OCI-LY1 (cell line): ENCODE results near the gene CYTL1.

Source experiments
- CTCF ChIP-seq: fragments of 200-600 bp; sonication (generic), shearing (Covaris generic); IDR thresholded peaks from 2 replicates; pipeline ENCODE4 v1.5.1; 2017; ENCODE audit warnings: mild to moderate bottlenecking, antibody characterized with exemption, low read length, moderate library complexity, mixed read lengths
- EZH2 ChIP-seq: fragments of 200-600 bp; sonication (generic), shearing (Covaris generic); IDR thresholded peaks from 2 replicates; pipeline ENCODE4 v1.8.0; 2017; ENCODE audit warnings: borderline replicate concordance, mixed run types, mild to moderate bottlenecking, antibody characterized with exemption, low read length, moderate library complexity, mixed read lengths

- TF ChIP-seq EZH2 (no peak), CTCF (no peak)
These were observed 24.8 kb downstream of the CYTL1 start for GRCh38 chr4:4994312-4995097.
